Measurements from ENCODE around the gene LIMK2.
"Not testable (repeated sequence)": the region's sequence is repeated elsewhere in the genome, so short reads cannot be mapped to it uniquely, and the experiment has no call there.

LIMK2 gene

DNA sequence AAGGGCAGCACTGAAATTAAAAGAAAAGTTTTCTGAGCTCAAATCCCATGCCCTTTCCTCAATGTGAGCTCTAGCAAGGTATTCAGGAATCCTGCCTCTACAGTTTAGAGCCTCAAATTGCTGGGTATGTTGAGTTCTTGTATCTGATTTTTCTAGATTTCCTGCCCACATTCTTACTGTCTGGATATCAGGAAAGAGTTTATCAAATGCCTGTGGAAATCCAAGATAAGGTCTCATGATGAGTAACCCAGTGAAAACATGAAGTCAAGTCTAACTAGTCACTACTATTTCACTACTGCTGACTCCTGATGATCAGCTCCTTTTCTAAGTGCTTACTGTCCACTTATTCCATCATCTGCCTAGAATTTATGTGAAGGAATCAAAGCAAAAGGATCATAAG lies 29.8 kb downstream of the LIMK2 start:
- no peak for DNase-seq (ENCODE audit: low read depth in 1 of 2, low spot score in 1 of 2)

DNA sequence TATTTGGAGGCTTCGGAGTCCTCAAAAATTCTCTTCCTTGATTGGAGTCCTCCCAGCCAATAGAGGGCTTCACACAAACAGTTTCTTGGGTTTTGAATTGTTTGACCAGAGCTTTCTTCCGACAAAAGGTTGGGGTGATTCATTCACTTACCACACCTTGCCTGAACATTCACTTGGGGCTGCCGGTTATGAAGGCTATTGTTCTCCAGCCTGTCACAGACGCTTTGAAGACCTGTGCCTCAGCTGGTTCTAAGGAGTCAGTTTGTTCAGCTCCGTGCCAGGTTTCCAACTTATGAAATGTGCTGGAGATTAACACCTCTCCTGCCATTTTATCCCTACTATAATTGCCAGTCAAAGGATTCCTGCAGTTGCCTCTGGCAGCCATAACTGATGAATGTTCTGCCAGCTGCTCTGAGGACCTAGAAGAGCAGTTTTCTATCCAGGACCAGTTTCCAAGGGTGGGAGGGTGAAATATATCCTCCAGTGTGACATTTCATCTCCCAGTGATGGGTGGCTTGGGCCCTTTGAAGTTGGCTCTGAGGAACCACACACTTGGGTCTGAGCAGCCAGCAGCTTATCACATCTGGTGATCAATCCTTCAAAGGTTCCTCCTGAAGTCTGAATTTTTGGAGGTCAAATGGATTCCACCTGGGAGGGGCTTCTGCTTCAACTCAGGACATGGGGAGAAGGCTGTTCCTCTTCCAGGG lies 31.4 kb downstream of the LIMK2 start:
- DNase-seq (ENCODE audit: low read depth in 1 of 2, low spot score in 1 of 2): no peak

DNA sequence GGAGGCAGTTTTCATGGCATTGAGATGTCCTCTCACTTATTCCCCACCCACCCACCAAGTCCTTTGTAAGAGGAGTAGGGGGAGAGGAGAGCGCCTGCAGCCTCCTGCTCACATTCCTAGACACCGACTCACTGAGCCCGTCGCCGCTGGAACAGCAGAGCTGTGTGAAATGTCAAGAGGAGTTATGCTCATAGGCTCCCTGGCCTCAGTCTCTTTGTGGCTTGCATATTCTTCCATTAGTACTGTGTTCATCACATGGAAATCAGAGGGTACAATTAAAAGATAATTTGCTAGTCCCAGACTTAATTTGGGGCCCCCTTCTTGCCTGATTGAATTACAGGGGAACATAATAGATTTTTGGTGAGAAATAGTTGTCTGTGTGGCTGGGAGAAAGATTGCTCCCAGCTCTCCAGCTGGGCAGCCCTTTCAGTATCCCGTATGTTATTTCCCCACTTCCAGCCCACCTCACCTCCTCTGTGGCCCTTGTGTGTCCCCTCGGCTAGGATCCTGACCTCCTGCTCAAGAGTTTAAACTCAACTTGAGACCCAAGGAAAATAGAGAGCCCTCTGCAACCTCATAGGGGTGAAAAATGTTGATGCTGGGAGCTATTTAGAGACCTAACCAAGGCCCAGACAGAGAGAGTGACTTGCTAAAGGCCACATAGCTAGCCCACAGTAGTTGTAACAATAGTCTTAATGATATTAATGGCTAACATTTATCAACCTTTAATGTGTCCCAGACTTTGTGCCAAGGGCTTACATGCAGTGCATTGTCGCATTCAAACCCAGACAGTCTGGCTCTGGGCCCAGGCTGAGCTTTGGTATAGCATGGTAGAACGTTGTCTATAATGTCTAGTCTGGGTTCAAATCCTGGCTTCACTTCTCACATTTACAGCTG lies 32.2 kb downstream of the LIMK2 start:
- no peak for DNase-seq (ENCODE audit: low read depth in 1 of 2, low spot score in 1 of 2)

DNA sequence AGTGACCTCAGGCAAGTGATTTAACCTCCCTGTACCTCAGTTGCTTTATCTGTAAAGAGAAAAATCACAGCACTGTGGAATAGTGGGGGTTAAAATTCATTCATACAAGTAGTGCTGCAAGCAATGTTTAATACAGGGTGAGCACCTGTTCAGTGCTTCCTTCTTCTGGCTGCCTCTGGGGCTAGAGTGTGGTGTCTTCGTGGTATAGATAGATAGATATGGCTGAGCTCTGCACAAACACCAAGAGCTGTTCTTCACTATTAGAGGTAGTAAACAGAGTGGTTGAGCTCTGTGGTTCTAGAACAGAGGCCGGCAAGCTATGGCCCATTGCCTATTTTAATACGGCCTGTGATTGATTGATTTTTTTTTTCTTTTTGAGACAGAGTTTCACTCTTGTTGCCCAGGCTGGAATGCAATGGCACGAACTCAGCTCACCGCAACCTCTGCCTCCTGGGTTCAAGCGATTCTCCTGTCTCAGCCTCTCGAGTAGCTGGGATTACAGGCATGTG lies 32.9 kb downstream of the LIMK2 start:
- no peak for DNase-seq (ENCODE audit: low read depth in 1 of 2, low spot score in 1 of 2)

DNA sequence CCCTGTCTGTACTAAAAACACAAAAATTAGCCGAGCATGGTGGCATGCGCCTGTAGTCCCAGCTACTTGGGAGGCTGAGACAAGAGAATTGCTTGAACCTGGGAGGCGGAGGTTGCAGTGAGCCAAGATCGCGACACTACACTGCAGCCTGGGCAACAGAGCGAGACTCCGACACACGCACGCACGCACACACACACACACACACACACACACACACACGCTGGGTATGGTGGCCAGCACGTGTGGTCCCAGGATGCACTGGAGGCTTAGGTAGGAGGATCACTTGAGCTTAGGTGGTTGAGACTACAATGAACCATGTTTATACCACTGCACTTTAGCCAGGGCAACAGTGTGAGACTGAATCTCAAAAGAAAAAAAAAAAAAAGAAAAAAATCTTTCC lies 33.9 kb downstream of the LIMK2 start:
- not testable (repeated sequence) for DNase-seq (ENCODE audit: low read depth in 1 of 2, low spot score in 1 of 2)

DNA sequence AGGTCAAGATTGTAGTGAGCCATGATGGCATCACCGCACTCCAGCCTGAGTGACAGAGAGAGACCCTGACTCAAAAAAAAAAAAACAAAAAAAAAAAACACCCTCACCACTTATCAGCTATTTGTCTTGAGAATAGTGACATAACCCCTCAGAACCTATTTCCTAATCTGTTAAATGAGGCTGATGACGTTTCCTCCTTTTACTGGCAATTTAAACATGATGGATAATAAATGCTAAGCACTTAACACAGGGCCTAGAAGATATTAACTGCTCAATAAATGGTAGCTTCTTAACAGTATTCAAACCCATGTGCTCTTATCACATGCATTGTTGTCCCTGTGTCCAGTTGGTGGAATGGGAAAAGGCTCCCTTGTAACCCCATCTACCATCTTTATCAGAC lies 34.6 kb downstream of the LIMK2 start:
- DNase-seq (ENCODE audit: low read depth in 1 of 2, low spot score in 1 of 2): no peak

DNA sequence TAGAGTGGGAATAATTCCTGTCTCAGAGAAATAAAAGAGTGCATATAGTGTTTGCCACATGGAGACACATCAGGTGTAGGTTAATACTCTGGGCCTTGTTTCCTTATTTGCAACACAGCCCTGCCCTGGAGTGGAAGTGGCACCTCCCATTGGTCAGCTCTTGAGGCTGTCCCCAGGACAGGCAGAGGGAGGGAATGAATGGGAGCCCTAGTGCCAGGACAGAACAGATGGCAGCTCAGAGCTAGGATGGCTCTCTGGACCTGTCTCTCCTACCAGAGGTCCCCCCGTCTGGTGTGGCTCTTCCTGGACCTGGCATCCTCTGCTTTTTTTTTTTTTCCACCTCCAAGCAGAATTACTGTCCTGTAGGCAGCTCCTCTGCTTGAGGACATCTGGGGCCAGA lies 35.6 kb downstream of the LIMK2 start:
- DNase-seq (ENCODE audit: low read depth in 1 of 2, low spot score in 1 of 2): no peak

DNA sequence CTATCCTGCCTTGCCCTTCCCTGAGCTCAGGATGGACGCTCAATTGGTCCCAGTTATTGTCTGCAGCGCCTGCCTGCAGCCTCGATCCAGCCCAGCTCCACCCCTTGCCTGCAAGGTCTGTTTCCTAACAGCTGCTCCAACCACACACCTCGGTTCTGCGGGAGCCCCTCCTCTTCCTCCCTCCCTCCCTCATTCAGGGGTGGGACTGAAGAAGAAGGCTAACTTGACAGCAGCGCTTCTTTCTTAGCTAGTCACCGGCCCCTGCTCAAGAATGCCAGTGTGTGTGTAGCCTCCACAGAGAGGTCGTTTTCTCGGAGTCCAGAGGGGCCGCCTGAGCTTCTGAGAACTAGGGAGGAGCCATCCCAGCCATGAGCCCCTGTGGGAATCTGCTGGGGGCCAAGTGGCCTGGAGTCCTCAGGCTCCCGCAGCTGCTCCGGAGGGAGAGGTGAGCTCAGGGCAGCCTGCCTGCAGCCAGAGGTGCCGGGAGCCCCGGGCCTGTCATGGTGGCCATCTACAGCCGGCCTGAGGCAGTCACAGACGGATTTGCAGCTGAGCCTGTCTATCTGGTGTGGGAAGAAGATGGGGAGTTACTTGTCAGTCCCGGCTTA lies 36.1 kb downstream of the LIMK2 start:
- peak; percentile 21 to 37 for DNase-seq (ENCODE audit: low read depth in 1 of 2, low spot score in 1 of 2)

DNA sequence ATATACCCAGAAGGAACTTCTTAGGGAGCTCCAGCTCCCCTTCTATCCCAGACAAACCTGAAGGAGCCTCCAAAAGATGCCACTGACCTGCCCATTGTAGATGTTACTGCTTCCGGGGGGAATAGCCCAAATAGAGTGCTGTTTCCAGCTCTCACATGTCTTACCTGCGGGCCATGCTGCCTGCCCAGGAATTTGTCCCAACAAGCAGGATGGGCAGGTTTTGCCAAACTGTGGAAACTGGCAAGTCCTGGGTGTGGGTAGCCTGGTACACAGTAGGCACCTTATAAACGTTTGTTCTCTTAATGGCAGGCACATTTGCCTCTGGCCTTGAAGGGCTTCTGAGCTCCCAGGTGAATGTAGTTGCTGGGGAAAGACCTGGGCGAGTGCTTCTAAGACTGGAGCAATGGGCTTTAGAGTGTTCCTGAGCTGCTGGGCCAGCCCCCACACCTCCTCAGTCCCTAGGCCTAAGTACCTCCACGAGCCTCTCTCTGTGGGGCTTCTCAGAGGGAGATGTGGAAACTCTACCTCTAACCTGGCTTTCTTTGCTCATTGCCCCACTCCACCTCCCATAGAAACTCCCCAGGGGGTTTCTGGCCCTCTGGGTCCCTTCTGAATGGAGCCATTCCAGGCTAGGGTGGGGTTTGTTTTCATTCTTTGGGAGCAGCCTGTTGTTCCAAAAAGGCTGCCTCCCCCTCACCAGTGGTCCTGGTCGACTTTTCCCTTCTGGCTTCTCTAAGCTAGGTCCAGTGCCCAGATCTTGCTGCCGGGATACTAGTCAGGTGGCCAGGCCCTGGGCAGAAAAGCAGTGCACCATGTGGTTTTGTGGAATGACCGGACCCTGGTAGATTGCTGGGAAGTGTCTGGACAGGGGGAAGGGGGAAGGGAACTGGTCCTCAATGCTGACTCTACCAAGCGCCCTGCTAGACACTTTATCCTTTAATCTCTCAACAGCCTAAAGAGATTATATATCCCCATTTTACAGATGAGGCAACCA lies 37.2 kb downstream of the LIMK2 start:
- no peak for DNase-seq (ENCODE audit: low read depth in 1 of 2, low spot score in 1 of 2)

DNA sequence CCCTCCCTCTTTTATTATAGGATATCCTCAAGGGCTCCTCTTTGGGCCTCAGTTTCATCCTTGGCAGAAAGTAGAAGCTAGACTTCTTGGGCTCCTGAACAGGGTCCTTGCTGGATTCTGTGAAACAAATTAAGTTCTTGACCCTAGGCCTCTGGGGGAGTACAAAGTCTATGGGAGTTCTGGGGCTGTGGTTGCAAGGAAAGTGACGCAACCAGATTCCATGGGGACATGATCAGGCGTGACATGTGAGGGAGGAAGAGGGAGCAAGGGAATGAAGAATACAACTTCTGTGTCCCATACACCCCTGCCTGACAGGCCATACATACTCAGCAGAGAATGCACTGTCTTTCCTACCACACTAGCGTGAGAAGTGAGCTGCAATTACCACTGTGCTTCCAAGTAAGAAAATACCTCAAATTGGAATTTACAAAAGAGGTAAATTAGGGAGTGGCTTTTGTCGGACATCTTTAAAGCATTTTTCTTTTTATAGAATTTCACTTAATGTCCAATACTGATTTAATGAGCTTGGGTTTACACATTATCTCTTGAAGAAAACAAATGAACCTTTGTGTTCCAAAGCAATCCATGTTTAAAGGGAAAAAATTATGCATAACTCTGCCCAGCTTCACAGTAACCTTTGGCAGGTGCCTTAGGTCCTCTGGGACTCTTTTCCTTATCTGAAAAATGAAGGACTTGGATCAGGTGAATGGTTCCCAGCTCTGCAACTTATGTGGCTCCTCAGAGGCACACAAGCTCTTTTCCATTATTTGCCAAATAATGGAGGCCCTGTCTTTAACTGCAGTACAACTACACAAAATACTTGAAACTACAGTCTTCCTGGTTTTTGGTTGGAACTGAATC lies 38.9 kb downstream of the LIMK2 start:
- DNase-seq (ENCODE audit: low read depth in 1 of 2, low spot score in 1 of 2): no peak

DNA sequence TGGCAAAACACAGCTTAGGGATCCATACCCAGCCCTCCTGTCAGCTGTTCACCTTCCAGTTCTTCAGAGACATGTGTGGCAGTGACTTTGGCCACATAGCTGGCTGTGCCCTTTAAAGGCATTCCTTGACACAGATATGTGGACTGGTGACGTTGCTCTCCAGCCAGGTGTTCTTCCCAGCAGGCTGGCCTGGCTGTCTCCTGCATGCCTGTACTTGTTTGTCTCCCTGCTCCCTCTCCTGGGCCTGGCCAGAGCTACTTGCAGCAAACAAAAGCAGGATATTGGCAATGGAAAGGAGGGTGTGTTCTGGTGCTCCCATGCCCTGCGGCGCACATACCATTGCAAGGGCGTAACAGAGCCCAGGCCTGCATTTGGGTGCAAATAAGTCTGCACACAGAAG lies 41.9 kb downstream of the LIMK2 start:
- no peak for DNase-seq (ENCODE audit: low read depth in 1 of 2, low spot score in 1 of 2)

DNA sequence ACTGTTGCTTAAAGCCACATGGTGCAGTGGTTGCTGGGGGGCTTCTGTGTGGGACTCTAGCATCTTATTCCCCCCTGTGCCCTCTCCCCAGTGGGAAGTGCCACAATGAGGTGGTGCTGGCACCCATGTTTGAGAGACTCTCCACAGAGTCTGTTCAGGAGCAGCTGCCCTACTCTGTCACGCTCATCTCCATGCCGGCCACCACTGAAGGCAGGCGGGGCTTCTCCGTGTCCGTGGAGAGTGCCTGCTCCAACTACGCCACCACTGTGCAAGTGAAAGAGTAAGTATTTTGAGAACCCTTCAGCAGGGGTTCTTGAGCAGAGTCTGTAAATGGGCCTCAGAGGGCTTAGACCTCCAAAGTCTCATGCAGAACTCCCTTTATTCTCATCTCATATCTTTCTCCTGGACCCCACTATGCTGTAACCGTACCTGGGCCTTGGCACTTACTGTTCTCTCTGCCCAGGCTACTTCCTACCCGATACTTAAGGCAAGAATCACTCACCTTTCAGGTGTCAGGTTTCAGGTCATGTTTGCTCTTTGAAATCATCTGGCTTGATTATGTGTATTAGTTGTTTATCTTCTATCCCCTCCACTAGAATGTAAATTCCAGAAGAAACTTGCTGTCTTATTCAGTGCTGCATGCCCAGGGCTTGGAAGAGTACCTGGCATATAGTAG lies 47.8 kb downstream of the LIMK2 start:
- no peak for DNase-seq (ENCODE audit: low read depth in 1 of 2, low spot score in 1 of 2)

DNA sequence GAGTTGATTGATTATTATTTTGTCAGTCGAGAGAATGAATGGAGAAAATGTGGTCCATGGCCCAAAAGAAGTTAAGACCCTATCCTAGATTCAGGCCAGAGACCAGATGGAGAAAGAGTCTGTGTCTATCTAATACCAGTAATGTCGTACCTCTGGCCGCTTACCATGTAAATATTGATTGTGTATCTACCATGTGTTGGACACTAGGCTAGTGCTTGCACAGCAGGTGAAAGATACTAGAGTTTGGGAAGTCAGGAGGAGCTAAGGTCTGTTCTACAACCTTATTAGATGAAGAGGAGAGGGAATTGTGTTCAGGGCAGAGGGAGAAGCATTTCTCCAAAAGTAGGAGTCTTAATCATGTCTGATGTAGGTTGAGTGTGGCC lies 48.4 kb downstream of the LIMK2 start:
- DNase-seq (ENCODE audit: low read depth in 1 of 2, low spot score in 1 of 2): no peak

DNA sequence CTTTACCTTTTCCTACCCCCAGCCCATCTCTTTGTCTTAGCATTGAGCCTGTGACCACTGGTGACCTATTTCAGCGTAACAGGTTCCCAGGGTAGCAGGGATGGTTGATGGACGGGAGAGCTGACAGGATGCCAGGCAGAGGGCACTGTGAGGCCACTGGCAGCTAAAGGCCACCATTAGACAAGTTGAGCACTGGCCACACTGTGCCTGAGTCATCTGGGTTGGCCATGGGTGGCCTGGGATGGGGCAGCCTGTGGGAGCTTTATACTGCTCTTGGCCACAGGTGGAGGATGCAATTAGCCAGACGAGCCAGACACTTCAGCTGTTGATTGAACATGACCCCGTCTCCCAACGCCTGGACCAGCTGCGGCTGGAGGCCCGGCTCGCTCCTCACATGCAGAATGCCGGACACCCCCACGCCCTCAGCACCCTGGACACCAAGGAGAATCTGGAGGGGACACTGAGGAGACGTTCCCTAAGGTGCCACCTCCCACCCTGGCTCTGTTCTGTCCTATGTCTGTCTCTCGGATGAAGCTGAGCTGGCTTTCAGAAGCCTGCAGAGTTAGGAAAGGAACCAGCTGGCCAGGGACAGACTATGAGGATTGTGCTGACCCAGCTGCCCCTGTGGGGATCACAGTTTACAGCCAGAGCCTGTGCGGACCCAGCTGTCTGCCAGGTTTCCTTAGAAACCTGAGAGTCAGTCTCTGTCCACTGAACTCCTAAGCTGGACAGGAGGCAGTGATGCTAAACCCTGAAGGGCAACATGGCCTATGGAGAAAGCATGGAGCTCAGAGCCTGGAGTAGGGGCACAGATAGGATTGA lies 50.4 kb downstream of the LIMK2 start:
- no peak for DNase-seq (ENCODE audit: low read depth in 1 of 2, low spot score in 1 of 2)

DNA sequence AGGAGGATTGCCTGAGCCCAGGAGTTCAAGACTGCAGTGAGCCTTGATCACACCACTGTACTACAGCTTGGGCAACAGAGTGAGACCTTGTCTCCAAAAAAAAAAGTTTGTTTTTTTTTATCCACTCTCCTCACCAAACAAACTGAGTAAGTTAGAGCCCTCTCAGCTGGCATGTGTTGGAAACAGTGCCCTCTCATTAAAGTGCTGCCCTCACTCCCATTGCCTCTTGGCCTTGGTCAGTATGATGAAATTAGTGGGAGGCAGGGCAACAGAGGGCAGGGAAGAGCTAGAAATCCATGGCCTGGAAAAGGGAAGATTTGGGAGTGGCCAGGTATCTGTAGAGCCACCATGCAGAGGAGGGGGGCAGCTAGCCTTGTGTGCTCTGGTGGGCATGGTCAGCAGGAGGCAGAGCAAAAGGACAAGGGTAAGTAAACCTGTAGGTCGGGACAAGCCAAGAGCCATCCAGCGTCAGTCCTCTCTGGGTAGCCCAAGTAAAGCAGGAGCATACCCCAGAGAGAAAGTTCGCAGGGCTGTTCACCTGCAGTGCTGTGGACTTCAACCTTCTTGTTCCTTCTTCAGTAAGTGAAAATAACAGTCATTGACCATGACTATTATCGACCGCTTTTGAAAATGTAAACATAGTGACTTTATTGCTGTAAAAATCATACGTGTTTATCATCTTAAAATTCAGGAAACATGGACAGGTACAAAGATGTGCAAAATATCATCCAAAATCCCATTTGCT lies 52.0 kb downstream of the LIMK2 start:
- no peak for DNase-seq (ENCODE audit: low read depth in 1 of 2, low spot score in 1 of 2)

DNA sequence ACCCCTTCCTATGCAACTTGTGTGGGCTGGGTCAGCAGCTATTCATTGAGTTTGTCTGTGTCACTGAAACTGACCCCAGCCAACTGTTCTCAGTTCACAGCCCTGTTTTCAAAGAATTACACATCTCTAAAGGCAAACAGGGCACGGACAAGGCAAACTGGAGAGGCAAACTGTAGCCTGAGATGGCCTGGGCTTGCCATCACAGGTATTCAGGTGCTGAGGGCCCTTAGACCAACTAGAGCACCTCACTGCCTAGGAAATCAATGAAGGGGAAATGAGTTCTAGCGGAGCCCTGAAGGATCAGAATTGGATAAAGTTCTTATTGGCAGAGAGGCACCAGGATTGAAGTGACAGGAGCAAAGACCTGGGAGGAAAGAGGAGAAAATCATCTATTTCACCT lies 56.2 kb downstream of the LIMK2 start:
- DNase-seq (ENCODE audit: low read depth in 1 of 2, low spot score in 1 of 2): no peak

DNA sequence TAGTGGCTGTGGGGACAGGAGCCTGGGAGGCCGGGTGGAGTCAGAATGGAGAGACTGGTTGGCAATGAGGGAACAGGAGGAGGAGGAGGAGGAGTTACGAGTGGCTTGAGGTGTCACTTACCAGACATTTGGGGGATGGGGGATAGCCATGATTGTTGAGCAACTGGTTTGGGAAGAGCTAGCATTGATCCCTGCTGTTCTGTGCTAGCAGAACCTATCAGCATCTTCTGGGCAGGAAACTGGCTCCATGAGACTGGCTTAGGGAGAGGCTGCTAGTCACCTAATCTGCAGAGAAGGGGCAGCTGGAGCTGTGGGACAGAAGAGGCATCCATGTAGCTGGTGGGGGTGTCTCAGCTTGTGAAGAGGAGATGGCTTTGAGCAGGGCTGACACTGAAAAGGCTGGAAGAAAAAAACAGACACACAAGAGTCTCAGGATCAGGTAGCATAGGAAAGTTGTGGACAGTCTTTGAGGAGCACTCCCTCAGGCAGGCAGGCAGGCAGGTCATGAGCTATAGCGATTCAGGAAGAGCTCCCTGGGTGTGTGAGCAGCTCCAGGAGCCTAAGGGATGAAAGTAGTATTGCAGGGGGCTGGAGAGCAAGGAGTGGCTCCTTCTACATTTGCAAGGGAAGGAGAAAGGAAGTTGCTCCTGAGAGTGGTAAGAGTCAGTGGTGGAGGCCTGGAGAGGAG lies 57.9 kb downstream of the LIMK2 start:
- no peak for DNase-seq (ENCODE audit: low read depth in 1 of 2, low spot score in 1 of 2)

Measured in activated T-helper 1 cell treated with anti-CD3 and anti-CD28 coated beads, Interleukin-2, amount 50 U/mL, for 16 hours (primary cell).